HG03457 (cell line): ENCODE data around the gene NEDD4L.
"Not testable (repeated sequence)": the region's sequence is repeated elsewhere in the genome, so short reads cannot be mapped to it uniquely, and the experiment has no call there.

Experiments
- ATAC-seq: cut with Tn5 transposase; IDR thresholded peaks from one replicate; pipeline ENCODE4 v1.9.1; 2021; ENCODE audit warnings: moderate number of reproducible peaks; ENCODE audit not compliant: unreplicated experiment

The NEDD4L gene

DNA sequence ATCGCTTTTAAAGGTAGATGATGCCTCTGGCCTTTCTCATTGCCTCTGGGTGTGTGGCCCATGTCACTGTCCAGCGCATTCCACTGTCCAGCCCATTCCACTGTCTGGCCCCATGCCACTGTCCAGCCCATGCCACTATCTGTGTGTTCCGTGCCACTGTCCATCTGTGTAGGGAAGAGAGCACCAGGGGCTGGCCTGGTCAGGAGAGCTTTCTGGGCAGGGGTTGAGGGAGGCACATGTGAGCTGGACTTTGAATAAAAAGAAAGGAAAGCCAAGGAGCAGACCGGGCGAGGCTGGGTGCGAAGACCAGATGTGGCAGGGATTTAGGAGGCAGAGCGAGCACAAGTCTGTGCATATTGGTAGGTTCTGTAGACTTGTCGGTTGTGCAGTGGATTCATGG, 236.2 kb downstream of the NEDD4L start:
- ATAC-seq = no peak

DNA sequence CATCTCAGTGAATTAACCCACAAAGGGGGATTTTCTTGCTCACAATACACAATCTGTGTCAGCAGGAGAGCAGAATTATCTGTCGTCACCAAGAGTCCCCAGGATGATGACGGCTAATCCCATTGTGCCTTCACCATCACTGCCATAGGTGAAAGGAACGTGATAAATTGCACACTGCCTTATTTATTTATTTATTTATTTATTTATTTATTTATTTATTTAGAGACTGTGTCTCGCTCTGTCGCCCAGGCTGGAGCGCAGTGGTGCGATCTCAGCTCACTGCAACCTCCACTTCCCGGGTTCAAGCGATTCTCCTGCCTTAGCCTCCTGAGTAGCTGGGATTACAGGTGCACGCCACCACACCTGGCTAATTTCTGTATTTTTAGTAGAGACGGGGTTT, 238.8 kb downstream of the NEDD4L start:
- ATAC-seq = not testable (repeated sequence)

DNA sequence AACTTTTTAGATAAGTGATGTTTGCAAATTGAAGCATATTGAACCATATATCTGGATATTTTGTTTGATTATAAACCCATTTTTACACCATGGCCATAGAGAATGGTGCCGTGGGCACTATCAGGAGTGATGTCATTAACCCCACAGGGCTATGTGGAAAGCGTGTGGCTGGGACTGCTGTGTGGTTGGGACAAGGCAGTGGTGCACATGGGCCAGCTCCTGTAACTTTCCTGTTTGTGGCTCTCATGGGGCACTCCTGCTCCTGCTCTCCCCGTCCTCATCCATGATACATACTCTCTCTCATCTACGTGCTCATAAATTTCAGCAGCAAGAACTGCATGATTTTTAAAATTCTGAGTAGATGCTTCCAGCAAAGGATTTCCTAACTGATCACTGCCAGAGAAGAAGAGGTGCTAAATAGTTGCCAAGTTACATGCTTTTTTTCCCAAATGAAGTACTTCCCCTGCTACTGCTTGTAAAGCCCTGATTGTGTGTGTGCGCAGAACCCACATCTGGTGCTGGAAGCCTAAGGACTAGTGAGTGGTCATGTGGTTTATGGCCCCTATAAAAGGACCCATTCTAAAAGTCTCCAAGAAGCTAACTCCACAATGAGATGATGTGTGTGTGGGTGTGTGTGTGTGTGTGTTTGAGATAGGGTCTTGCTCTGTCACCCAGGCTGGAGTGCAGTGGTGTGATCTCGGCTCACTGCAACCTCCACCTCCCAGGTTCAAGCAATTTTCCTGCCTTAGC, 240.8 kb downstream of the NEDD4L start:
- ATAC-seq = no peak

DNA sequence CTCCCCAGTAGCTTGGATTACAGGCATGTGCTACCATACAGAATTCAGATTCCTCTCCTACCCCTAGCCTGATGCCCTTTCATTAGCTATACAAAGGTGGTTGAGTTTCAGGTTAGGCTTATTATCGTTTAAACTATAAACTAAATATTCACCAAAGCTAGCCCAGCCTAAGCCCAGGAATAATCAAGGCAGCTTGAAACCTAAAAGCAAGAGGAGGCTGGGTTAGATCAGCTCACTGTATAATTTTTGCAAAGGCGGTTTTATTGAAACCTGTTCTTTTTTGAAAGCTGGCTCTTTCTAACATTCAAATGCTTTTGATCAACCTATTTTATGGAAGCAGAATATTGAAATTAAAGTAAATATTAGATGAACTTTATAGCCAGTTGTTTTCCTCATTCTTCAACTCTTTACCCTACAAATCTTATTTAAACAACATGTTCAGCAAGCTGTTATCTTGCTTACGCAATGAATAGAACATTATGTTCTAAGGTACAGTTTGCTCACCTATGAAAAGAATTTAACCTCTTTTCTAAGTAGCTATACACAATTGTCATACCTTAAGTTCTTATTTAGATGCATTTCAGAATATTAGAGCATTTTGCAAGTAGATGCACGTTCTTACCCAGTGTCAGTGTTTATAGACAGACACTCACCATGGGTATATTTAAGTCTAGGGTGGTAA, 241.6 kb downstream of the NEDD4L start:
- ATAC-seq = no peak

DNA sequence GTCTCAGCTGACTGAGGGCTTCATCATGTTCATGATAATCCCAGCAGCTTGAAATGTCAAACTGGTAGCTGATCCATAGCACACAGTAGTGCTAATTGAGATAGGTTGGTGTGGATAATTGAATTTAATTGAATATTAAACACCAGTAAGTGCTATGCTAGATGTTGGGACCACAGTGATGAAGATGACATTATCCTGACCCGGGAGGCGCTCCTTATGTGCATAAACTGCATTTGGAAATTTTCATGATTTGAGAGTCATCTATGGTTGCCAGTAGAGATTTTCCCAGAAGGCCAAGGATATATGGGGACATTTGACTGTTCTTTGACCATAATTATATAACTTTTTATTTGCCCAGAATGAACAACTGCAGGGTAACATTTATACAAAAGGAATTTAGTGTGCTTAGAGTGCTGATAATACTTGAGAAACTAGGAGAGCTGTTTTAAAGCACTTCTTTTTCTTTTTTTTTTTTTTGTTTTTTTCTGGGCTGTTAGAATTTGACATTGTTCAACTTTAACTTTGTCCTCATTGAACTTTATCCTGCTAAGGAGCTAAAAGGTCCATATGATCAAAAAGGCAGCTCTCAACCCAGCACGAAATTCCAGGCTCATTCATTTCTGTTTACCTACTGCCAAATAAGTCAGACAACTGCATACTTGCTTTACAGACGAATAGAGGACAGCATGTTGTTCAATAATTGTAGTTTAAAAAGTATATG, 242.8 kb downstream of the NEDD4L start:
- ATAC-seq = no peak

DNA sequence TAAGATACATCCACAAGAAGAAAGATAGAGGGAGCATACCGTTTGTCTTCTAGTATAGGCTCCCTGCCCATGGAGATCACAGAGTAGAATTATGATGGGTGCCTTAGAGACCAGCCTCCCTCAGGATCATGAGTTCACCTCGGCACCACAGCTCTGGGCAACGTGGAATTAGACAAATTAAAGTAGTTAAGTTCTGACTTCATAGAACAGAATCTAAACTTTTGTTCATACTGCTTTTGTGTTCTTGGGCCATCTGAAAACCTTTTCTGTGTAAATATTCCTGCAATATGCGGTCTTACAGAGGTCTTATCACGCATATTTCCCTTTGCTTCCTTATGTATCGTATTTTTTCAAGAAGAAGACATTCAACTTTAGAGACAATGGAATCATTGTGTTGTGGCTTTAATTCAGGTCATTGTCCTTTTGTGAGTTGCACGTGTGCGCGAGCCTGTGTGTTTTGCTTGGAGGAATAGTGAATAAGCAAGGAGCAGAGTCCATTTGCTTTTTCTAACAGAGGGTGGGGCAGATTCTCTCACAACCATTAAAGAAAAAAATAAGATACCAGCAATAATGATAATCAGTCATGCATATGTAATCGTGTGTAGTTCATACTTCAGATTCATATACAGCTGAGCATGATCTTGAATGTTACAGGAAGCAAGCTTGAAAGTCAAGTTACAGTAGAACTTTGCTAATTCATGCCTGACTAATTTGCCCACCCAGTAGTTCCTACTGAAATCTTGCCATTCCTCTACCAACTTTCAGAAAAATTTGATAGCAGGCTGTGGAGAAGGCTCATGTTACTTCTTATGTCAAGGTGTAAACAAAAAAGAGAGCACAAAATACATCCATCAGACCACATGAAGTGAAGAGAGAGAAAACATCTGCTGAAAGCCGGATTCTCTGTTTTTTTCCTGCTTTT, 243.6 kb downstream of the NEDD4L start:
- ATAC-seq = no peak

DNA sequence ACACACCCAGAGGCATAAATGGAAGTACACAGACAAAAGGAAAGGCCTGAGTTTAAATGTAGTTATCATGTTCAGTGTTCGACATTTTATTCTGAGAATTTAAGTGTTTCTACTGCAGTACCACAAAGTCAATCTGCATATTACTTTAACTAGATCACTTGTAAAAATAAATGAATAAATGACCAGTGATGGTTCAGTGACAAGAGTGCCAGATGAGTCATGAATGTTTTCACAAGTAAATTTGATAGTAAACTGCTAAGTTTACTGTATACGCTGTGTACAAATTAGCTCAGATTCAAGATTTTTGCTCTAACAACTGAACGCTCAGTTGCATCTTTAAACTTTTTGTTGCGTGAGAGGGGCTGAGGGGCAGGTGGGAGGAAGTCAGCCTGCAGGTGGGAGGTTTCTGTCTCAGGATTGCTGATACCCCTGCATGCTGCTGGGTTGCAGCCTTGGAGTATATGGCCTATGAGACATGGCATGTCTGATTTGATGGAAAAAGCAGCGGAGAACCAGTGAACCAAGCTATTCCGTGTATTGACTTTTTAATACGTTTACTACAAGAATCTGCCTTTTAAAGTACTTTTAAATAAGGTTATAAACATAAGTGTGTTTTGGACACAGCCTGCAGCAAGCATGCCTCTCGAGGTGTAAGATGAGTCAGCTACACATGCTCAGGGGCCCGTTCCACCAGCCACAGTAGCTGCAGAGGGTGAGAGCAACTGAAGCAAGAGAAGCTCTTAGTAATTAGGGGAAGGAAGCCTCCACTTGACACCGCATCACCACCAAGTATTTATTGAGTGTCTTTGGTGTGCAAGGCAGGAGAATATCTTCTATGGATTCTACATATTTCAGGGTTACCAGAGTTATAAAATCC, 245.1 kb downstream of the NEDD4L start:
- no peak for ATAC-seq

DNA sequence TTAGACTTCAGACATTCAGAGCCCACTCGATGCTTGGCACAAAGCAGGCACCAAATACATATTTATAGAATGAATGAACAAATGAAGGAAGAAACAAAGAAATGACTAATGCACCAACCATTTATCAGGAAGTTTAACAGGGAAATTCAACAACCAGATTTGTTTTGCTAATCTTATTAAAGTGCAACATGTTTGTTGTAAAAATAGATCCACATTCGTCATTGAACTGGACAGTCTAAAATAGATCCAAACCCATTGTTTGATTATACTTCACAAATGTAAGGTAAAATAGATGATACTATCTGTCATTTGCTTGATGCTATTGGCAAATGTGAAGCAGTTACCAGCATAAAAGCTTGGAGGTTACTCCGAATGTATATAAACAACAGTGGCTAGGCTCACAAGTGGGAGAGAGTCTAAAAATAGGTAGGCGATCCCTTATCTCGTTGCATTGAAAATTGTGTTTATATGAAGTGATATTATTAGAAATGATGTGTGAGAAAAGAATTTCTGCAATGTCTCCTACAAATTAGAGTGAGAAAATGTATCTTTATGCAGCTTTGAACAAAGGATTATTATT, 246.2 kb downstream of the NEDD4L start:
- ATAC-seq = no peak

DNA sequence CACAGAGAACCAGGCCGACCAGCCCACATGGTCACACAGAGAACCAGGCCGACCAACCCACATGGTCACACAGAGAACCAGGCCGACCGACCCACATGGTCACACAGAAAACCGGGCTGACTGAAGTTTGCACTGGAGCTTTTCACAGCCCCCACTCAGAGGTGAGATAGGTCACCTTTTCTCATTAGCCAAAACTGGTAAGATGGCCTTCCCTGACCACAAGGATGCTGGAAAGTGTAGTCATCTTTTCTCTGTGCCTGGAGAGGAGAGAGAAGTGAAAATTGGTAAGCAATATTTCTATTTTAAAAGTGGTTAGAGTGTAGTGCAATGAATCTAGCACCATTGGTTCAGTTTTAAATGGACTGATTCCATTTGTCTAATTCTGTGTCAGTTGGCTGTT, 247.1 kb downstream of the NEDD4L start:
- no peak for ATAC-seq

DNA sequence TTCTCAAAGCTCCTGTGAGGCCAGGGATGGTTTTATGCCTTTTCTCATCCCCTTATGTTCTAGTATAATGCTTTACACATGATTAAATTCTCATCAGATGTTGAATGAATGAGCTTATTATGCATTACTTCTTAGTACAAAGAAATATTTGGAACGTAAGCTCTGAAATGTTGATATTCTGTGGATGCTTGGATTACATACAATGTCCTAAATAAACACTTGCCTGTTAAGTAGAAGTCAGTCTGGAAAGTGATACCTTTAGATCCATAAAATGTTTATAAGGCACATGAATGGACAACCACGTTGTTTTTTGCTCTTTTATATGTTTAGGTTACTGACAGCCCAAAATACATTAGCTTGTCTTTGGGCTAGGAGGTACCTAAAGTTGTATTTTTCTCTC, 248.6 kb downstream of the NEDD4L start:
- no peak for ATAC-seq

DNA sequence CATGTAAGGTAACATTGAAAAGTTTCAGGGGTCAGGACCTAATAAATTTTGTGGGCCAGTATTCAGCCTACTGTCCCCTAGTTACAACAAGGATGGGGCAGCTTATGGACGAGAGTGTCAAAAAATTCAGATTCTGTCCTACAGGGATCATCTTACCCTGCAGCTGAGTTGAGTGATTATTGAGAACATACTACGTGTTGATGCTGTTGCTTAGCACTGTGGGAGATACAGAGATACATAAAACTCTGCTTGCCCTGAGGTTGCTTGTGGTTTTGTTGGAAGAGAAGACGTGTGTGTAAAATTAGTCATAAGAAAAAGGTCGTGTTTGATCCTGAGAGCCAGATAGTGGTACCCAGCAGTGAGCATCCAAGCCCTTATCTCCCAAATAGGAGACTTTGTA, 253.2 kb downstream of the NEDD4L start:
- ATAC-seq = no peak

DNA sequence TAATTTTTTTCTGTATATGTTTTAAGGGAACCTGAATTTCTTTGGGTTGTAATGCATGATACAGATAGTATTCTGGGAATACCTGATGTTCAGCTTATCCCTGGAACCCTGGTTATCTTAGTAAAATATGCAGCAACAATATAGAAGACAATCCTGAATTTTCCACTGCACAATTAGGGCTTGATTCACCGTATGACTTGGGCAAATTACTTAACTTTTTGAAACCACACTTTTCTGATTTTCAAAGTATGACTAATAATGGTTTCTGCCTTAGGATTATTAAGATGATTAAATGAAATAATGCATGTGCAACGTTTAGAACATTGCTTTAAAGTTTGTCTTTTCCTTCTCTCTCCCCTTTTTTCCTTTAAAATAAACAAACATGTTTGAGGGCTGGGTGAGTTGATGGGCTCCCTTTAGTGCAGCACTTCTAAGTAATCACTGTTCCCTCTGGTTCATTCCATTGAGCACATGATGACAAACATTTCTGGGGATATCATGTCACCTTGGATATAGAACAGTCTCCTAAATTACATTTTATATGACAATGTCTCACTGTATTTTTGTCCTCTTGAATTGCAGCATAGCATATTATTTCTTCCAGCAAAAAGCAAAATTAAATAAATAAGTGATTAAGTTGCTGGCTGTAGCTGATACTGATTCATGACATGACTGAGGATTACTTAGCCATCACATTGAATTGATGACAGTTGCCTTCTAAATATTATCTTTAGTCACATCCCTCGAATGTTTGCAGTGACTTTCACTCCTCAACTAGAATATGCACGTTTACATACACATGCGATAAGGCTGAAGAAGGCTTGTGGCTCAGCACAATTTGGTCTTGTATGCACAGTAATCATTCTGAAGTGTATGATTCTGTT, 254.5 kb downstream of the NEDD4L start:
- ATAC-seq = no peak

DNA sequence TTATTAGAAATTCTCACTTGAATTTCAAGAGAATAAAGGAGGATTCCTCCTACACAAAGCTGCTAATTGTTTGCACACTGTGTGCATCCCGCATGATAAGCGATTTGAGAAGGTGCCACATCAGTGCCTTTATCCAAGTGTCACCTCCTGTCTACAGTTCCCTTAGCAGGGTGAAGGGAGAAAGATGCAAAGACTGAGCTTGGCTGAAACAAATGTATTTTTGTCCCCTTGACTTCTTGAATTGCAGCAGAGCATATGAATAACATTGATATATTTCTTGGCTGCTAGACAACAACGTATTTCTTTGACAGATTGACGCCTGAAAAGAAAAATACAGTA, 255.1 kb downstream of the NEDD4L start:
- no peak for ATAC-seq

DNA sequence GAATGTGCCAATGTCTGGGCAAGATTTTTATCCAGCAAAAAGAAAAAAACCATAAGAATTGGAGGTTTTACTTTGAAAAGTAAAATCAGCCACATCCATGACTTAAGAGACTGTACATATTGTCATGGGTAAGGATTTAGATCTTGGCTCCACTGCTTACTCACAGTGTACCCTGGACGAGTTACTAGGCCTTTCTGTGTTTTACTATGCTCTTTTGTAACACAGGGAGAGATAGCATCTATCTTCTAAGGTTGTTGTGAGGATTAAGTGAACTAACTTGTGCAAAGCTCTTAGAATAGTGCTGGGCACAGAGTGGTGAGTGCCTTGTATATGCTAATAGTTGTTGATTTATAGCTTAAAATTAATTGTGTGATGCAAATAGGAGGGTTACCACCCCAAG, 255.9 kb downstream of the NEDD4L start:
- ATAC-seq = no peak

DNA sequence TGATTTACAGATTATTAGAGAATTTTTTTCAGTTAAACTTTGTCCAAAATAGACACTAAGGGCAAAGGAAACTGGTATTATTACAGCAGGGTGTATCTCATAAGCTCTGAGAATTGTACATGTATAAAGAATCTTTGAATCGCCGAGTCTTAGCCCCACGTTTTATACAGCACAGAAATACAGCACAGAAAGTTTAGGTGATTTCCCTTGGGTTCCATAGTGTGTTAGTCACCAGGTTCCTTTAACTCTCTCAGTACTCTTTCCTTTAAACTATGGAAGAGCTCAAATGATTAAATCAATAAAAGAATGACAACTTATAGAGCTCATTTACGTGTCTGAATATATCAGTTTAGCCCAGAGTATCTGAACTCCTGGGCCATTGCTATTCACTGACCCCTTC, 256.8 kb downstream of the NEDD4L start:
- no peak for ATAC-seq

DNA sequence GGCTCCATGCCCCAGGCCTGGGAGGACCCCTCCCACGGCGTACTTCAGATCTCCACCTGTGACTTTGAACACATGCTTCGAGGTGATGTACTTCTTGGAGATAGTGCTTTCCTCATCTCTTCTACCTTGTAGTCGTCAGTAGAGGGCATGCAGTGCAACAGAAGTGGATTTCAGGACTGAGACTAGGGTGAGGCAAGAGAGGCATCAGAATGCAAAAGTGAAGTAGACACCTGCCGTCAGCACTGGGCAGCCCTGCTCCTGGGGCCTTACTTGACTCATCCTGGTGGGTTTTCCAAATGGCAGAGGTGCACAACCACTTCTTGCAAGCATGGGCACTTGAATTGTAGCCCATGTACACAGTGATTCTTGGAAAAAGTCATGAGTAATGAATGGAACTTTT, 258.8 kb downstream of the NEDD4L start:
- ATAC-seq = no peak

DNA sequence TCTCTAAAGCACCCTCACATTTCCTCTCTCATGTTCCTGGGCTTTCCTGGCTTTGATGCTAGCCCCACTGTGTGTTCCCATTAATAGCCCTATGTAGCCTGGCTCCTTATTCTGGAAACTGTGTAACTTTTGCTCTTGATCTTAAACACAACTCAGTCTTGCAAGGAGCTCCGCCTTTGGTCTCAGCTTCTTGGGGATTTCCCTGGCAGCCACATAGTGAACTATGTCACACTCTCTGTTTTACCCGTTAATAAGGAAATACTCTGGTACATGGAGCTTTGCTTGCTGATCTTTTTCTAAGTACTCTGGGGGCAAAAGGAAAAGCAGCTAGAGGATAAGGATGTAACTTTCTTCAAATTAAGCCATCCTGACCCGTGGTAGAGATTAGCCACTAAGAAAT, 259.3 kb downstream of the NEDD4L start:
- no peak for ATAC-seq

DNA sequence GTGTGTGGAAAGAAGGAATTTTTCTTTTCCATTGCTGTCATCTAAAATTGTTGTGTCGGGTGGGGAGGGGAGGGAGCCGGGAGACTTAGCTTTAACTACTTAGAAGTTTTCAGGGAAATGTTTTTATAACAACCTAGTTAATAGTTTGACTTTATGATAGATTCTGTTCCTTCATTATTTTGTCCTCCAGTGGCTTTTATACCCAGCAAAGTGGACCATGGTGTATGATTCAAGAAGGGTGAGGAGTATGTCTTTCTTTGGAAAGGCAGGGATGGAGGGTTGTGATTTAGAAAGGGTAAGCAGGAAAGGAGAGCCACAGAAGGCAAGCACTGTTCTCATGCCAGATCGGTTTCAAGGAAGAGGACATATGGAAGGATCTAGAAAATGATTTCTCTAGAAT, 261.8 kb downstream of the NEDD4L start:
- no peak for ATAC-seq

DNA sequence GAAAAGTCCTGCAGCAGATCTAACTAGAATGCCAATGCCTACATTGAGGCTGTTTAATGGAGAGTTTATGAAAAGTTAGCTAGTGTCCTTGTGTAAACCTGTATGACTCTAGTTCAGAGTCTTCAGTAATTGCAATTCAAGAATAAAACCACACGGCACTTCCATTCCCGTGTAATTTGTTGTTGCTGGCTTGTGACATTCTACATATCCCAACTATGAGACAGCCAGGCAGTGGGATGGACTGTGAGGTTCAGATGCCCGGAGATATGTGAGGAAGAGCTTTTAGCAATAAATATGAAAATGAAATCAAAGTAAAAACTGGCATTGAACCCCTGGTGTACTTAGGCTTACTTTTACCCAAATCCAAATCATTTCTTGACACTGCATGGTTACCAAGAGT, 263.4 kb downstream of the NEDD4L start:
- ATAC-seq = no peak
